HepG2 (cell line): ENCODE results near the gene PHRF1. TPM values are rescaled to one million over a fixed set of nuclear protein-coding genes. Genes with fewer than 3 reads are reported as not detected.

Experiments
- ATAC-seq: fragments of 200-7000 bp; cut with Tn5 transposase; 3 replicates; pipeline ENCODE4 v1.9.1; 2020; ENCODE audit warnings: mild to moderate bottlenecking, moderate library complexity
- BruUV-seq: library from RNA; stranded (reverse); fragments of 400-500 nt; replicated peaks from 2 replicates; lab custom pipeline; 2021; lab: Mats Ljungman, UMichigan
- CTCF ChIA-PET: fragments of 300-600 bp; formaldehyde crosslinking; extraction: SDS; loops from one replicate; lab custom pipeline; 2021; ENCODE audit warnings: low total read pairs, inconsistent platforms, low intra/inter-chr PET ratio; lab: Yijun Ruan, JAX
- POLR2A ChIA-PET: fragments of 350-600 bp; sonication (Branson Sonifier 250); formaldehyde crosslinking; loops from one replicate; lab custom pipeline; 2020; ENCODE audit warnings: antibody characterized with exemption, inconsistent platforms; lab: Yijun Ruan, JAX
- DNase-seq: peaks from one replicate; pipeline ENCODE4 v3.0.0-alpha.2; 2015; ENCODE audit warnings: low spot score
- FAIRE-seq: peaks from 3 replicates; lab custom pipeline; 2011; peaks lifted over from hg19 to GRCh38; lab: Jason Lieb, UNC
- H2AFZ ChIP-seq: one replicate; pipeline ENCODE4 v1.6.1; 2011; ENCODE audit warnings: low read length, inconsistent platforms
- H3K27ac ChIP-seq: fragments of 300-600 bp; 3 replicates; pipeline ENCODE4 v1.8.0; 2011; ENCODE audit warnings: mixed run types, mild to moderate bottlenecking, mixed read lengths, low read length, inconsistent platforms; ENCODE audit not compliant: insufficient read depth; ENCODE audit errors: extremely low read length
- H3K27me3 ChIP-seq, 2 experiments: fragments of 200-600 bp in 1 of 2; 2 replicates in 1 of 2; 3 replicates in 1 of 2; pipeline versions ENCODE4 v1.6.0 to v1.8.0; 2011; ENCODE audit warnings: low read length in 2 of 2, mild to moderate bottlenecking in 2 of 2, moderate library complexity in 2 of 2, inconsistent platforms in 1 of 2; ENCODE audit not compliant: insufficient read depth in 2 of 2, control insufficient read depth in 1 of 2
- H3K36me3 ChIP-seq, 2 experiments: fragments of 200-600 bp in 1 of 2; replicated peaks in 1 of 2; 2 replicates in 1 of 2; 3 replicates in 1 of 2; pipeline versions ENCODE4 v1.5.1 to v1.8.0; 2011; ENCODE audit warnings: low read length in 2 of 2, inconsistent platforms in 1 of 2; ENCODE audit not compliant: insufficient read depth in 2 of 2, control insufficient read depth in 1 of 2
- H3K4me1 ChIP-seq: 2 replicates; pipeline ENCODE4 v1.5.1; 2012; ENCODE audit warnings: low read length, inconsistent platforms; ENCODE audit not compliant: insufficient read depth
- H3K4me2 ChIP-seq: 2 replicates; pipeline ENCODE4 v1.6.0; 2011; ENCODE audit warnings: low read depth, low read length, inconsistent platforms
- H3K4me3 ChIP-seq, 3 experiments: fragments of 200-600 bp in 1 of 3; sonication (generic), shearing (Covaris generic) in 1 of 3; replicated peaks in 1 of 3; 2 replicates each; pipeline ENCODE4 v1.5.1; 2011 to 2016; ENCODE audit warnings: low read length in 3 of 3, inconsistent platforms in 2 of 3, low read depth in 2 of 3, mild to moderate bottlenecking in 2 of 3, control low read depth in 1 of 3, mixed read lengths in 1 of 3; ENCODE audit not compliant: insufficient read depth in 1 of 3
- H3K79me2 ChIP-seq: one replicate; pipeline ENCODE4 v1.6.1; 2011; ENCODE audit warnings: low read length, inconsistent platforms; ENCODE audit not compliant: insufficient read depth
- H3K9ac ChIP-seq: 2 replicates; pipeline ENCODE4 v1.6.0; 2011; ENCODE audit warnings: mild to moderate bottlenecking, low read depth, low read length, inconsistent platforms; ENCODE audit not compliant: insufficient read depth
- H3K9me3 ChIP-seq: 2 replicates; pipeline ENCODE4 v1.5.1; 2012; ENCODE audit warnings: mild to moderate bottlenecking, low read length
- H4K20me1 ChIP-seq: 2 replicates; pipeline ENCODE4 v1.6.0; 2011; ENCODE audit warnings: inconsistent platforms, mild to moderate bottlenecking, low read length, moderate library complexity; ENCODE audit not compliant: insufficient read depth
- RBM22 ChIP-seq: fragments of 200-400 bp; formaldehyde crosslinking; optimal IDR thresholded peaks from 2 replicates; pipeline ENCODE3; 2017; ENCODE audit warnings: mild to moderate bottlenecking, low read length, moderate library complexity
- RBM39 ChIP-seq: fragments of 200-400 bp; formaldehyde crosslinking; IDR thresholded peaks from one replicate; pipeline ENCODE4 v1.6.1; 2018; ENCODE audit warnings: antibody characterized with exemption, mild to moderate bottlenecking, low read depth, low read length; ENCODE audit not compliant: poor library complexity, severe bottlenecking
- ZIK1 ChIP-seq: sonication (generic); formaldehyde crosslinking; IDR thresholded peaks from 2 replicates; pipeline ENCODE4 v1.5.0; 2020; ENCODE audit warnings: mild to moderate bottlenecking, low read depth, missing genetic modification reagents, borderline replicate concordance
- ZNF260 ChIP-seq: sonication (generic); formaldehyde crosslinking; IDR thresholded peaks from 2 replicates; pipeline ENCODE4 v1.4.0; 2020; ENCODE audit warnings: missing genetic modification reagents, low read depth, mild to moderate bottlenecking, borderline replicate concordance
- ZNF530 ChIP-seq: sonication (generic); formaldehyde crosslinking; IDR thresholded peaks from 2 replicates; pipeline ENCODE4 v1.5.0; 2020; ENCODE audit warnings: low read depth, mild to moderate bottlenecking, missing genetic modification reagents
- WGBS: methylation state at CpG from one replicate; pipeline ENCODE4 v1.1.6; 2017; ENCODE audit warnings: low lambda C conversion rate; 5-methylcytosine and 5-hydroxymethylcytosine counted together
- in situ Hi-C: cut with HindIII; loops from 2 replicates; pipeline ENCODE4 v1.10.0; 2017; ENCODE audit warnings: low pct_unique_long_range_greater_than_20kb; ENCODE audit not compliant: extremely low pct_ligation_motif_present
- intact Hi-C: fragments of 100-400 bp; cut with micrococcal nuclease; formaldehyde crosslinking; loops from one replicate; pipeline ENCODE4 v1.10.0; 2022; ENCODE audit not compliant: unreplicated experiment
- polyA plus RNA-seq, 8 experiments: library from polyadenylated mRNA; depleted of rRNA in 3 of 8; stranded (reverse) in 7 of 8; unstranded in 1 of 8; fragments of >200 nt; fragmentation: Illumina TruSeq in 4 of 8; extraction: Trizol in 4 of 8; gene quantifications; 2 replicates each; pipeline versions ENCODE4 v1.2.1 to v1.2.3, GENCODE V29; 2011 to 2016; ENCODE audit warnings: low read depth in 4 of 8, missing spikeins in 1 of 8, mixed read lengths in 1 of 8; ENCODE audit not compliant: insufficient read depth in 1 of 8
- total RNA-seq, 5 experiments: library from RNA; depleted of rRNA; stranded (reverse); fragments of >200 nt; fragmentation: Illumina TruSeq; extraction: Trizol; gene quantifications; 2 replicates each; pipeline ENCODE4 v1.2.3, GENCODE V29; 2016; ENCODE audit warnings: low read depth in 1 of 5

Gene PHRF1
- total and polyA plus RNA-seq, 2 of the 13 experiments (the other 11 are each of a cell fraction or from before 2014, with no cell fraction given): 8.2 to 16.7 TPM

- no peak overlapping the region for H3K4me3 ChIP-seq
- H3K4me2 ChIP-seq: no peak overlapping the region
- H4K20me1 ChIP-seq: peaks cover 49% of the 10 kb centered on the region
- 89% methylated on average over 8 of the region's 14 CpGs for WGBS
- peaks cover 68% of the 10 kb centered on the region for H3K79me2 ChIP-seq
- H3K9ac ChIP-seq: no peak overlapping the region
- FAIRE-seq (no peak), DNase-seq (no peak), ATAC-seq (no peak)
- no peak for TF ChIP-seq ZNF530 (CRISPR knock-in tag)
- no peak overlapping the region for H3K27ac ChIP-seq
- H2AFZ ChIP-seq: no peak overlapping the region
- H3K36me3 ChIP-seq: peaks cover 11 to 30% of the 10 kb centered on the region in 2 experiments
- H3K9me3 ChIP-seq: no peaks in the 10 kb centered on the region
- intact Hi-C loops (no loop called here), in situ Hi-C loops (no loop called here)
- no peaks in the 10 kb centered on the region; a peak in 1 of 5 replicates for H3K27me3 ChIP-seq
- BruUV-seq: no TSS peak
- peaks cover 61% of the 10 kb centered on the region for H3K4me1 ChIP-seq
- ChIA-PET POLR2A (no interaction called here), CTCF (no interaction called here)
Observed at GRCh38 chr11:581342-581741, 5.1 kb downstream of the PHRF1 start.

DNA sequence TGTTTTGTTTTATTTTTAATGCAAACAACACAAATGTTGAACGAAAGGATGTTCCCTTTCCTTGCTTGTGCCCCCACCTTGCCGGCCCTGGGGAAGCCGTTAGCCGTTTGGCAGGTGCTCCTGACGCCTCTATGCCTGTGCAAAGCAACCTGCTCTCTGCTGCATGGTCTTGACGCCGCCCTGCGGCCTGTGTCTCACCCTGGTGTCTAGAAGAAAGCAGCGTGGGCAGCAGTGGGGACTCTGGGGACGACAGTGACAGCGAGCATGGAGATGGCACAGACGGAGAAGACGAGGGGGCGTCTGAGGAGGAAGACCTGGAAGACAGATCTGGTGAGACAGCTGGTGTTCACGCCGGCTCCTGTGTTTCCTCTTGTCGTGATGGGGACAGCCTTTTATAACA lies 5.5 kb downstream of the PHRF1 start:
- H4K20me1 ChIP-seq: peaks cover 53% of the 10 kb centered on the region
- 93% methylated on average over 17 of the region's 17 CpGs for WGBS

More for the DNA sequence above, 5.5 kb downstream of the PHRF1 start:
- Histone ChIP-seq H3K4me3 (no peak overlapping the region), H3K4me1 (peaks cover 65% of the 10 kb centered on the region), H3K27me3 (no peaks in the 10 kb centered on the region; a peak in 1 of 5 replicates), H3K9ac (no peak overlapping the region), H2AFZ (no peak overlapping the region), H3K9me3 (no peaks in the 10 kb centered on the region), H3K79me2 (peaks cover 71% of the 10 kb centered on the region), H3K36me3 (peaks cover 12 to 34% of the 10 kb centered on the region in 2 experiments), H3K27ac (no peak overlapping the region), H3K4me2 (no peak overlapping the region)
- CTCF ChIA-PET: no interaction called here
- POLR2A ChIA-PET: no interaction called here
- DNase-seq (no peak), ATAC-seq (no peak), FAIRE-seq (no peak)
- TSS peak; percentile 28 for BruUV-seq
- in situ Hi-C loops (no loop called here), intact Hi-C loops (no loop called here)
- TF ChIP-seq ZNF260 (CRISPR knock-in tag): no peak
- peak; percentile 32 for TF ChIP-seq RBM22
- TF ChIP-seq RBM39: no peak
- TF ChIP-seq ZIK1 (CRISPR knock-in tag): no peak
